GM11168 (cell line): ENCODE measurements around the gene SYTL3.
"Not testable (repeated sequence)": the region's sequence is repeated elsewhere in the genome, so short reads cannot be mapped to it uniquely, and the experiment has no call there.

ENCODE experiments used
- in situ Hi-C: fragments of 300-500 bp; cut with MboI; formaldehyde crosslinking; loops from one replicate; pipeline ENCODE4 v1.12.0; 2022; ENCODE audit warnings: low sequenced_read_pairs; ENCODE audit not compliant: unreplicated experiment

Gene SYTL3

DNA sequence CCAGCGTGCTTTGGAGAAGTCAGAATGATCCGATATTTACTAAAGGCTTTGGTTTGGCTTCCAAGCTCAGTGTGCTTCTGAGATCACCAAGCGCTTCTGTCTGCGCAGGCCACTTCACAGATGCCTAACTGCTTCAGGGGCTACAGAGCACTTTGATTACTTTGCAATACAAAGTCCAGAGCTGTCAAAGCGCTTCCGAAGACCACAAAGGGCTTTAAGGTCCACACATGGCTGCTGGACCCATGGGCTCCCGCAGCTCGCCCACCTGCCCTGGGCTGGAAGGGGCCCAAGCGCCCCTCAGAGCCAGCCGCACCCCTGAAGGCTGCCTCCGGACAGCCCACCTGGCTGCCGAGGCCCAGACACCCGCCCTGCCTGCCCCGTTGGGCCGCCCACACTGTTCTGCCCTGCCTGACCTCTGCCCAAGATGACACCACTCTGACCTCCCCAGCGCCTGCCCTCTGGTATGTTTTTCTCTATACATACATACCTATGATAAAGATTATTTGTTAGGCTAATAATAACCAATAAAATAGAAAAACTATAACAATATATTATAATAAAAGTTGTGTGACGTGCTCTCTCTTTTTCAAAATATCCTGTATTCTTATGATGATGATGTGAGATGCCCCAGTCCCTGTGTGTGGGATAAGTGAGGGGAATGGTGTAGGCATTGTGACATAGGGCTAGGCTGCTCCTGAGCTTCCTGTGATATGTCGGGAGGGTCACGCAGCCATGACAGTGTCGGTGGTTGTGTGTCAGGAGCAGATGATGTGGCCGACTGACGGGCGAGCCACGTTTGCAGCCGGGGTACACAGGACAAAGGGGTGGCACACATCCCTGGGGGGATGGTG, 27.9 kb upstream of the SYTL3 start:
- in situ Hi-C loops = no loop called here

GRCh38 chr6:158622545-158623190, 27.2 kb upstream of the SYTL3 start:
- in situ Hi-C loops = no loop called here

DNA sequence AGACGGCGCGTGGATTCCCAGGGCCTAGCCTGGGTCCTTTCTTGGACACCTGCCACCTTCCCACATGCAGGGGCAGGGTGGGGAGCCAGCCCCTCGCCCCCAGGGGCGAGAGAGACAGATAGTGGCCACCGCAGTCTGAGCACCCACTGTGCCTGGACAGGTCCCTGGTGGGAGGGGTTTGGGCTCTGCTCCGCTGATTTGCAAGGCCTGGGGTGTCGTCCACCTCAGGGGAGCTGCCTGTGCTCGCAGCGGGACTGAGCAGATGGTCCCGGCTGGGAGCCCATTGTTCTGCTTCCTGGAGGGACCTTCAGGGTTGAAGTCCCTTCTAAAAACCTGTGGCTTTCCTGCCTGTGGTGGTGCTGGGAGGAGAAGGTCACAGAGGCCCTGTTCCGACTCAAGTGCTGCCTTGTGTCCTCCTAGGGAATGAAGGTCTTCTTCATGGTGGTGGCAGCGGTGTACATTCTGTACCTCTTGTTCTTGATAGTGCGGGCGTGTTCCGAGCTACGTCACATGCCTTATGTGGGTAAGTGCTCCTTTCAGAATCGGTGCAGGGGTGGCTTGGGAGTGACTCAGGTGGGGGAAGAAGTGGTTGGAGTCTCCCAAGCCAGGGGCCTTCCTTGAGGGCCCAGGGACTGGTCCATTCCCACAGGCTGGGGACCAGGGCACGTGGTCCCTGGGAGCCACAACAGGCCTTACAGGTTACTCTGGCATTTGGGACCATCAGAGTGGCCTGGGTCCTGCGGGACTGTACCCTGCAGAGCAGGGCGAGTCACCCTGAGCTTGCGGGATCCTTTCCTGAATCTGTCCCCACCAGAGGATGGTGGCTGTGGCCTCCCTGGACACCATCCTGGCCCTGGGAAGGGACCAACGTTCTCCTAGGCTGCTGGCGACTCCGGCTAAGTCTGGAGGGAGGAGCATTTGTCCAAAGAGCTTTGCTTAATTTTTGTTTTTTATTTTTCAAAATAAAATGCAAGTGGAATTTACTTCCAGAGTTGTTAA, 24.9 kb upstream of the SYTL3 start:
- in situ Hi-C loops = no loop called here

GRCh38 chr6:158625881-158626305, 24.0 kb upstream of the SYTL3 start:
- in situ Hi-C loops = no loop called here

GRCh38 chr6:158626360-158627167, 23.3 kb upstream of the SYTL3 start:
- in situ Hi-C loops = no loop called here

DNA sequence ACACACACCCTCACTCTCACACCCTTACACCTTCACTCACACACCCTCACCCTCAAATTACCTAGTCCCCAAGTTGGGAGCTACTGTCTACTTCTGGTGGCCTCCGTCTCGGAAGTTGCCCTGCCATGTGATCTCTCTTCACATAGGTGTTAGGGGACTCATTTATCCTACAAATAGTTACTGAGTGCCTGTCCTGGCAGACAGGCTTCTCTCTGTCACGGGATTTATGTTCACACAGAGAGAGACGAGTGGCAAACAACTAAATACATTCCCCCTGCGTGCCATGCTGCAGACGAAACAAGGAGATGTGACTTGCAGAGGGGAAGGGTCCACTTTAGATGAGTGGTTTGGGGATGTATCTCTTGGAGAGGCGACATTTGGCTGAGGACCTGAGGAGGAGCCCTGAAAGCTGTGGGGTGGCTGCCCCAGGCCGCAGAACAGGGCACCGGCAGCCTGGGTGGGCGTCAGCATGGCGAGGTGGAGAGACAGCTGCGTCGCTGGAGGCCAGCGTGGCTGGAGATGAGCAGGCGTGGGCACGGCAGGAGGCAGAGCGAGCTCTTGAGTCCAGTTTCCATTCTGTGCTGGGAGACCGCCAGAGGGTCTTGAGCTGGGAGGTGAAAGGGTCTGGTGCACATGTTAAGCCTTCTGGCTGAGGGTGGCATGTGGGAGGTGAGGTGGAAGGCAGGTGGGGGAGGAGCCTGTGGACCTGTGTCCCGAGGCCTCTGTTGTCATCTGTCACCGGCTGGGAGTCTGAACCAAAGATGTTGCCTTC, 22.5 kb upstream of the SYTL3 start:
- in situ Hi-C loops = no loop called here

- in situ Hi-C loops = no loop called here
Measured at GRCh38 chr6:158627940-158628211, 22.0 kb upstream of the SYTL3 start.

GRCh38 chr6:158628542-158628941, 21.3 kb upstream of the SYTL3 start:
- in situ Hi-C loops = no loop called here

- in situ Hi-C loops = no loop called here
Measured at GRCh38 chr6:158629367-158630221, 20.3 kb upstream of the SYTL3 start.

- in situ Hi-C loops = no loop called here
Measured at GRCh38 chr6:158630938-158631616, 18.8 kb upstream of the SYTL3 start.

DNA sequence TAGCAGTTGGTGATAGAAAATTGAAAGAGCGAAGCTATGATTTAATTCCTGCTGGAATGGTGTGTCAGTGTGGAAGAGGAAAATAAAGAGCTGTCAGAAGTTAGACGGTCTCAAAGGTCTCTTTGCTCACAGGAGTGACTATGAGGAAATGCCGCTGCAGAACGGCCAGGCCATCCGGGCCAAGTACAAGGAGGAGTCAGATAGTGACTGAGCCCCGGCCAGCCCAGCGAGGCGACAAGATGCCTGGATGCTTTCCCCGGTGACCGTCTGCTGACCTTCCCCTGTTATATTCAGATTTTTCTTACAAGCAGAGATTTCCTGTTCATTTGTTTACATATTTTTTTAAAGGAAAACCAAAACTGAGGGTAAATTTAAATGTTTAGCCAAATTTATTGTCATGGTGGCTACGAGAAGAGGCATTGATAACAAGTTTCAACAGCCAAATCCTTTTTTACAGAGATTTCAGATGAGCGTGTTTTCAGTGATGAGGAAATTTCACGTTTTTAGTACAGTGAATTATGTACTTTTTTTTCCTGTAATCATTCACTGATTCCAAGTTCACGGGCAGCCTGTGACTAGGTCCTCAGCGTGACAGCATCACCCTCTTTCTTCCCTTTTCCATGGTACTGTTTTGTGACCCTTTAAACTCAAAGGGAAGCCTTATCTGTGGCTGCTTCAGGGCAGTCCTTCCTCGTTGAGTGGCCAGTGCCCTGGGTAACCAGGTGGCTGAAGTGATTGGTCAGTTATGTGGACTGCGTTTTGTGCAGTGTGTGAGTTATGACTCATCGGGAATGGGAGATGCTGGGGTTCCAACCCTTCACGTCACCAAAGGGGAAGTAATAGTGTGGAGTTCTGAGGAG, 17.9 kb upstream of the SYTL3 start:
- in situ Hi-C loops = no loop called here

GRCh38 chr6:158632538-158633119, 17.2 kb upstream of the SYTL3 start:
- in situ Hi-C loops = not testable (repeated sequence)

GRCh38 chr6:158633127-158633526, 16.7 kb upstream of the SYTL3 start:
- in situ Hi-C loops = no loop called here

GRCh38 chr6:158634695-158635426, 15.0 kb upstream of the SYTL3 start:
- in situ Hi-C loops = no loop called here

DNA sequence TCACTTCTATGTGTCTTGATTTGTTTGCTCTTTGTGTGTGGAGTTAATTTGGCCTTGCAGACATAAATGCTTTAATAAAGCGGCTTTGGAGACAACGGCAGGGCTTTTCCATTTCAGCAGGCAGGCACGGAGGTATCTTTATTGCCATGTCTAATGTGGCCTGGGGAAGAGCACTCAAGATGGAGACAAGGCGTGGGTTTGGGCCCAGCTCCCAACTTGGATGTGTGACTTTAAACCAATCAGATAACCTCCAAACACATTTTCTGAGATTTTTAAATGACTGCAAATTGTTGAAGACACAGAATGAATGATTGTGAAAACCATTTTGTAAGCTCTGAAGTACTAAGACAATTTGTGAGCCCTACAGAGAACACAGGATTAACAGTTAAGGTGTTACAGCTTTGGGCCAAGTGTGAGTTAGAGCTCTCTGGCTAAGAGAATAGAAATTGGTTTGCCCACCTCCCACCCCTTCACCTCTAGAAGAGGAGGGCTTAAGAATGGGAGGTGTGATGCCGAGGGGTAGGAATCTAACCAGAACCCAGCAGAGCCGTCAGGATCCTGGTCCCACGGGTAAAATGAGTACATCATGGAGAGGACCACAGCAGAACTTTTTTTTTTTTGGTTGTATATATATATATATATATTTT, 14.3 kb upstream of the SYTL3 start:
- in situ Hi-C loops = no loop called here
